ENCODE results near the gene CZIB.

DNA sequence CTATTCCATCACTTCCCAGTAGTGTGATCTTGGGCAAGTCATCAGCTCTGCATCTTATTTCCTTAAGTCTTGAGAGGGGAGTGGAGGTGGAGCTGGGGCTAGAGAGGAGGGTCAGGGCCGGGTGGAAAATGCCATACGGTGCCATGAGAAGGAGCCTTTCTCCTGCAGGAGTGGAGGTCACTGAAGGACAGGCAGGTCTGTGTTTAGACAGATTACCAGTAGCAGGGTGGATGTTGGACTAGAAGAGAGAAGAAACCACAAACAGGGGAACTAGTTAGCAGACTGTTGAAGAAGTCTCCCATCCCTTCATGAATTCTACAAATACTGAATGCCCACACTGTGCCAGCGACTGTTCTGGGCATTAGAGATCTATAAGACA lies 37.7 kb downstream of the CZIB start:
- no peak for TF ChIP-seq RAD21 (IDR thresholded peaks at IDR 0.05; ENCODE audit: low read length)
- TF ChIP-seq, protein P1, sequence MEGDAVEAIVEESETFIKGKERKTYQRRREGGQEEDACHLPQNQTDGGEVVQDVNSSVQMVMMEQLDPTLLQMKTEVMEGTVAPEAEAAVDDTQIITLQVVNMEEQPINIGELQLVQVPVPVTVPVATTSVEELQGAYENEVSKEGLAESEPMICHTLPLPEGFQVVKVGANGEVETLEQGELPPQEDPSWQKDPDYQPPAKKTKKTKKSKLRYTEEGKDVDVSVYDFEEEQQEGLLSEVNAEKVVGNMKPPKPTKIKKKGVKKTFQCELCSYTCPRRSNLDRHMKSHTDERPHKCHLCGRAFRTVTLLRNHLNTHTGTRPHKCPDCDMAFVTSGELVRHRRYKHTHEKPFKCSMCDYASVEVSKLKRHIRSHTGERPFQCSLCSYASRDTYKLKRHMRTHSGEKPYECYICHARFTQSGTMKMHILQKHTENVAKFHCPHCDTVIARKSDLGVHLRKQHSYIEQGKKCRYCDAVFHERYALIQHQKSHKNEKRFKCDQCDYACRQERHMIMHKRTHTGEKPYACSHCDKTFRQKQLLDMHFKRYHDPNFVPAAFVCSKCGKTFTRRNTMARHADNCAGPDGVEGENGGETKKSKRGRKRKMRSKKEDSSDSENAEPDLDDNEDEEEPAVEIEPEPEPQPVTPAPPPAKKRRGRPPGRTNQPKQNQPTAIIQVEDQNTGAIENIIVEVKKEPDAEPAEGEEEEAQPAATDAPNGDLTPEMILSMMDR (conservative IDR thresholded peaks at IDR 0.05; ENCODE audit: low read depth, low read length): no peak
- no peak for TF ChIP-seq SMC3 (IDR thresholded peaks at IDR 0.05; ENCODE audit: low read depth, low read length)
- no peak for TF ChIP-seq POLR2A (IDR thresholded peaks at IDR 0.05; ENCODE audit: low read depth, low read length)
- TF ChIP-seq, protein P2, sequence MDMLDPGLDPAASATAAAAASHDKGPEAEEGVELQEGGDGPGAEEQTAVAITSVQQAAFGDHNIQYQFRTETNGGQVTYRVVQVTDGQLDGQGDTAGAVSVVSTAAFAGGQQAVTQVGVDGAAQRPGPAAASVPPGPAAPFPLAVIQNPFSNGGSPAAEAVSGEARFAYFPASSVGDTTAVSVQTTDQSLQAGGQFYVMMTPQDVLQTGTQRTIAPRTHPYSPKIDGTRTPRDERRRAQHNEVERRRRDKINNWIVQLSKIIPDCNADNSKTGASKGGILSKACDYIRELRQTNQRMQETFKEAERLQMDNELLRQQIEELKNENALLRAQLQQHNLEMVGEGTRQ (IDR thresholded peaks at IDR 0.05; ENCODE audit: low read depth, low read length): no peak
- no peak for TF ChIP-seq CEBPB (IDR thresholded peaks at IDR 0.05; ENCODE audit: low read depth, low read length)
- no peak for TF ChIP-seq RCOR1 (IDR thresholded peaks at IDR 0.05; ENCODE audit: insufficient replicate concordance, low read length)
- TF ChIP-seq BHLHE40 (IDR thresholded peaks at IDR 0.05; ENCODE audit: low read depth, low read length): no peak
- no peak for TF ChIP-seq MAZ (IDR thresholded peaks at IDR 0.05; ENCODE audit: borderline replicate concordance, low read depth, low read length)
- TF ChIP-seq FOS (IDR thresholded peaks at IDR 0.05; ENCODE audit: low read depth, low read length): no peak
- TF ChIP-seq RFX5 (IDR thresholded peaks at IDR 0.05; ENCODE audit: low read depth, low read length): no peak
- TF ChIP-seq MXI1 (IDR thresholded peaks at IDR 0.05; ENCODE audit: borderline replicate concordance, low read depth, low read length): no peak
- TF ChIP-seq NFE2L2 (IDR thresholded peaks at IDR 0.05; ENCODE audit: low read depth, low read length): no peak
- TF ChIP-seq MAFK (IDR thresholded peaks at IDR 0.05; ENCODE audit: low read depth, low read length): no peak

All from IMR-90 (cell line).